Hepatocyte (in vitro differentiated cells): ENCODE measurements around the gene ST8SIA1.

Source experiments
- CTCF ChIP-seq: fragments of 200-600 bp; sonication (generic); IDR thresholded peaks from 2 replicates; pipeline ENCODE4 v1.5.1; 2016; ENCODE audit warnings: antibody characterized with exemption, mild to moderate bottlenecking; ENCODE audit not compliant: poor library complexity
- EZH2 ChIP-seq: fragments of 200-600 bp; sonication (generic); IDR thresholded peaks from 2 replicates; pipeline ENCODE4 v1.6.1; 2016; ENCODE audit warnings: antibody characterized with exemption, mild to moderate bottlenecking, borderline replicate concordance
- EZH2phosphoT487 ChIP-seq: fragments of 200-600 bp; sonication (generic); IDR thresholded peaks from one replicate; pipeline ENCODE4 v1.6.1; 2018; ENCODE audit warnings: antibody characterized with exemption, mild to moderate bottlenecking, low read depth, moderate library complexity; ENCODE audit not compliant: unreplicated experiment, severe bottlenecking

- TF ChIP-seq EZH2, result no peak
- no peak for TF ChIP-seq CTCF
- TF ChIP-seq EZH2phosphoT487, result no peak
Observed at GRCh38 chr12:22230280-22230794, 104.2 kb downstream of the ST8SIA1 start.
